ENCODE measurements around the gene SPATA6.

GRCh38 chr1:48488721-48489120, 16.7 kb upstream of the SPATA6 start:
- TF ChIP-seq CTCF (IDR thresholded peaks at IDR 0.05; ENCODE audit: control extremely low read depth in 1 of 3, insufficient read depth in 1 of 3, low read depth in 1 of 3, low read length in 3 of 3) (no peak), GABPA (IDR thresholded peaks at IDR 0.05; ENCODE audit: borderline replicate concordance, insufficient read depth, low read length) (no peak), POLR2A (IDR thresholded peaks at IDR 0.05; ENCODE audit: control extremely low read depth in 1 of 2, low read depth in 2 of 2, low read length in 2 of 2) (no peak), SP1 (IDR thresholded peaks at IDR 0.05; ENCODE audit: low read depth, low read length) (no peak), RFX5 (IDR thresholded peaks at IDR 0.05; ENCODE audit: borderline replicate concordance, low read depth, low read length) (no peak), BACH1 (IDR thresholded peaks at IDR 0.05; ENCODE audit: low read length) (no peak), POLR2AphosphoS5 (IDR thresholded peaks at IDR 0.05; ENCODE audit: low read depth, low read length) (no peak), RAD21 (IDR thresholded peaks at IDR 0.05 in 1 of 2, conservative IDR thresholded peaks at IDR 0.05 in 1 of 2; ENCODE audit: low read depth in 2 of 2, low read length in 2 of 2) (no peak)

Measured in H1 (cell line).